Stomach (tissue), 9 donors: ENCODE measurements around the gene IGFBP3. TPM values are rescaled to one million over a fixed set of nuclear protein-coding genes. Genes with fewer than 3 reads are reported as not detected.

ENCODE experiments used
- DNase-seq, 2 donors: peaks; one replicate each; pipeline versions ENCODE4 v3.0.0 to v3.0.0-alpha.2; 2013 to 2019
- H3K27ac ChIP-seq, 5 donors: fragments of 200-600 bp in 4 of 5; sonication (generic) in 4 of 5; one replicate each; pipeline ENCODE4 v1.5.1; 2013 to 2019; ENCODE audit warnings: mild to moderate bottlenecking in 1 of 5, moderate library complexity in 1 of 5
- H3K27me3 ChIP-seq, 3 donors: fragments of 200-600 bp; sonication (generic); one replicate each; pipeline ENCODE4 v1.5.1; 2017 to 2019; ENCODE audit warnings: mixed run types in 1 of 3
- H3K36me3 ChIP-seq, 4 donors: fragments of 200-600 bp; sonication (generic); 1 replicate in 3 of 4; 2 replicates in 1 of 4; pipeline ENCODE4 v1.5.1; 2016 to 2019
- H3K4me1 ChIP-seq, 4 donors: fragments of 200-600 bp; sonication (generic); one replicate each; pipeline ENCODE4 v1.5.1; 2016 to 2019
- H3K4me3 ChIP-seq, 4 donors: fragments of 200-600 bp; sonication (generic) in 3 of 4; one replicate each; pipeline ENCODE4 v1.5.1; 2016 to 2019; ENCODE audit warnings: mild to moderate bottlenecking in 1 of 4
- H3K9me3 ChIP-seq, 4 donors: fragments of 200-600 bp; sonication (generic); one replicate each; pipeline ENCODE4 v1.5.1; 2016 to 2019
- EP300 ChIP-seq: sonication (generic); formaldehyde crosslinking; IDR thresholded peaks from one replicate; pipeline ENCODE4 v1.6.1; 2017; ENCODE audit warnings: antibody characterized with exemption
- POLR2A ChIP-seq, 4 donors: fragments of 450-650 bp; IDR thresholded peaks; one replicate each; pipeline ENCODE4 v1.6.1; 2016; ENCODE audit warnings: antibody characterized with exemption in 4 of 4, control low read depth in 2 of 4, mild to moderate bottlenecking in 1 of 4, moderate library complexity in 1 of 4
- POLR2AphosphoS5 ChIP-seq, 3 donors: sonication (generic); formaldehyde crosslinking; IDR thresholded peaks; one replicate each; pipeline ENCODE4 v1.6.1; 2016; ENCODE audit warnings: antibody characterized with exemption in 3 of 3
- WGBS, 5 donors: extraction: QIAGEN DNeasy Blood & Tissue Kit in 3 of 5; methylation state at CpG; one replicate each; pipeline versions ENCODE4 v1.1.5 to v1.1.7; 2013 to 2018; 5-methylcytosine and 5-hydroxymethylcytosine counted together
- intact Hi-C: fragments of 100-400 bp; cut with DNase I; formaldehyde crosslinking; loops from one replicate; pipeline ENCODE4 v1.15.1; 2023; ENCODE audit warnings: low total_unique reads
- polyA plus RNA-seq, 3 donors: library from polyadenylated mRNA; stranded (reverse); fragments of 200-250 nt; gene quantifications; one replicate each; pipeline ENCODE4 v1.2.3, GENCODE V29; 2013
- total RNA-seq, 5 donors: library from RNA; depleted of rRNA; stranded (reverse); fragments of >200 nt; gene quantifications; one replicate each; pipeline versions ENCODE4 v1.1.0 to v1.2.3, GENCODE V29; 2014 to 2016
- TF ChIP-seq, protein P1 (sequence below), 7 experiments: fragments of 450-650 bp in 4 of 7; fragments of 200-600 bp in 3 of 7; sonication (generic) in 3 of 7; IDR thresholded peaks; one replicate each; pipeline ENCODE4 v1.5.1; 2016 to 2019; ENCODE audit warnings: antibody characterized with exemption in 7 of 7, control low read depth in 2 of 7, mild to moderate bottlenecking in 1 of 7
- donor health status: healthy with polysubstance abuse.
- donor health status: Bipolar disorder and iron deficiency.
- donor health status: healthy.

Gene IGFBP3
- total and polyA plus RNA-seq, 8 donors, result 12.1 to 218 (median 53.9) TPM

DNA sequence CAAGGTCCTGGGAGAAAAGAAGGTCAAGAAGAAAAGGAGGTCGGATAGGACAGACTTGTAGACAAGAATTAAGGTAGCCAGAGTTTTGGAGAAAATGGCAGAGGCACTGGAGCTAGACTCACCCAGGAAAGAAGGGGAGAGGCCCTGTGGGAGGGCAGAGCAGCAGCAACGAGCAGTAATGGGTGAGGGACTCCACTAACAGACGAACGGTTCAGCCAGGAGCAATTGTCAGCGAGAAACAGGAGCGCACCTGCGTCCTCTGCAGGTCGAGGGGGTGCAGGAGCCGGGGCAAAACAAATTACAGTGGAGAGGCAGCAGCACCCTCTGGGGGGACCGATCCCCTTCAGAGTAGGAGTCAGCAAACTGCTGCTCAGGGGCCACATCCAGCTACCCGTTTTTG lies 18.5 kb upstream of the IGFBP3 start:
- Histone ChIP-seq H3K27ac (no peak overlapping the region), H3K4me3 (no peak overlapping the region), H3K36me3 (no peaks in the 10 kb centered on the region), H3K4me1 (no peaks in the 10 kb centered on the region), H3K27me3 (no peaks in the 10 kb centered on the region), H3K9me3 (no peaks in the 10 kb centered on the region)
- 86 to 92% (median 89%) methylated on average over 11 of the region's 11 CpGs for WGBS, 5 donors
- intact Hi-C loops, result no loop called here
- no peak for DNase-seq
- TF ChIP-seq POLR2AphosphoS5 (IDR thresholded peaks at IDR 0.05), result no peak
- no peak for TF ChIP-seq EP300

DNA sequence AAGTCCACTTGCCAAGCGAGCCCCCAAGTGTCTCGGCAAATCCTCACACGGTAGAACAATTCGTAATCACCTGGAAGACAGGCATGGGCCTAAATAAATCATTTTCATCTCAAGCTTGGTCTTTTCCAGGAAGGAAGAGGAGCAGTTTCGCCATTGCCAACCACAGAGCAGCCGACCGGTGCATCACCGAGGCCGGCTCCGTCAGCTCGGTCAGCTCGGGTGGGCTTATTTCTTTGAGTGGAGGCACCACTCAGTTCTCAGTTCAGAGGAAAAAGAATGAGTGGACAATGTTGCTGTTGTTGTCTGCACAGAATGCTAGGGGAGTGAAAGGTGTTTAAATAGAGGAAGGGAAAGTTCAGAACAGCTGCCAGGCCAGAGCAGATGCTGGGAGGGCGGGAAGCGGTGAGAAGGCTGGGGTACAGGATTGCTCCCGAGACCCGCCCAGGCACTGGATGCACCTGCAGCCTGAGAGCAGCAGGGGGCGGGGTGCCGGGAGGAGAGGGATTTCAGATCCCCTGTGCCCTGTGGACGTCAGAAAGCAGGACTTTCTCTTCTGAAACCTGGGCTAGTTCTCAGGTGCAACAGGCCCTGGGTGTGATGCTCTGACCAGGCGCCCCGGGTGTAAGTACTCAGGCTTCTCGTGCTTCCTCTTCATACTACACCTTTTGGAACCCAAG lies 17.7 kb upstream of the IGFBP3 start:
- DNase-seq, result no peak
- Histone ChIP-seq H3K4me3 (no peak overlapping the region), H3K4me1 (no peaks in the 10 kb centered on the region), H3K36me3 (no peaks in the 10 kb centered on the region), H3K27me3 (no peaks in the 10 kb centered on the region), H3K9me3 (no peaks in the 10 kb centered on the region), H3K27ac (no peak overlapping the region)
- TF ChIP-seq POLR2AphosphoS5 (IDR thresholded peaks at IDR 0.05), result no peak
- TF ChIP-seq, protein P1, sequence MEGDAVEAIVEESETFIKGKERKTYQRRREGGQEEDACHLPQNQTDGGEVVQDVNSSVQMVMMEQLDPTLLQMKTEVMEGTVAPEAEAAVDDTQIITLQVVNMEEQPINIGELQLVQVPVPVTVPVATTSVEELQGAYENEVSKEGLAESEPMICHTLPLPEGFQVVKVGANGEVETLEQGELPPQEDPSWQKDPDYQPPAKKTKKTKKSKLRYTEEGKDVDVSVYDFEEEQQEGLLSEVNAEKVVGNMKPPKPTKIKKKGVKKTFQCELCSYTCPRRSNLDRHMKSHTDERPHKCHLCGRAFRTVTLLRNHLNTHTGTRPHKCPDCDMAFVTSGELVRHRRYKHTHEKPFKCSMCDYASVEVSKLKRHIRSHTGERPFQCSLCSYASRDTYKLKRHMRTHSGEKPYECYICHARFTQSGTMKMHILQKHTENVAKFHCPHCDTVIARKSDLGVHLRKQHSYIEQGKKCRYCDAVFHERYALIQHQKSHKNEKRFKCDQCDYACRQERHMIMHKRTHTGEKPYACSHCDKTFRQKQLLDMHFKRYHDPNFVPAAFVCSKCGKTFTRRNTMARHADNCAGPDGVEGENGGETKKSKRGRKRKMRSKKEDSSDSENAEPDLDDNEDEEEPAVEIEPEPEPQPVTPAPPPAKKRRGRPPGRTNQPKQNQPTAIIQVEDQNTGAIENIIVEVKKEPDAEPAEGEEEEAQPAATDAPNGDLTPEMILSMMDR (IDR thresholded peaks at IDR 0.05), result peak in 1 of 7 experiments; percentile 9
- 77 to 83% (median 81%) methylated on average over 22 of the region's 22 CpGs for WGBS, 5 donors
- intact Hi-C loops, result no loop called here

DNA sequence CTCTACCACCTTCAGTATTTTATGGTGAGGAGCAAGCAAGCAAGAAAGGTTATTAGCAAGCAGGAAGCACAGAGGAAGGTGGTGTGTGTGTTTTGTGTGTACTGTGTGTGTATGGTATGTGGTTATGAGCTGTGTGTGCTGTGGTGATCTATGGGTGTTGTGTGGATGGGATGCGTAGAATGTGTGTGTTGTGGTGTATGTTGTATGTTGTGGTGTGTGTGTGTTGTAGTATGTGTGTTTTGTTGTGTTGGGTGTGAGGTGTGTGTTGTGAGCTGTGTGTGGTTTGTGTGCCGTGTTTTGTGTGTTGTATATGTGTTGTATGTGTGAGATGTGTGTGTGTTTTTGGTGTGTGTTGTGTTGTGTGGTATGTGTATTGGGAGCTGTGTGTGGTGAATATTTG lies 16.8 kb upstream of the IGFBP3 start:
- Histone ChIP-seq H3K27ac (no peak overlapping the region), H3K4me1 (no peaks in the 10 kb centered on the region), H3K36me3 (no peaks in the 10 kb centered on the region), H3K9me3 (no peaks in the 10 kb centered on the region), H3K27me3 (no peaks in the 10 kb centered on the region), H3K4me3 (no peak overlapping the region)
- no peak for DNase-seq
- intact Hi-C loops, result no loop called here
- WGBS, 5 donors, result 80 to 97% (median 89%) methylated on average over 2 of the region's 2 CpGs
- no peak for TF ChIP-seq POLR2AphosphoS5 (IDR thresholded peaks at IDR 0.05)
- TF ChIP-seq POLR2A (IDR thresholded peaks at IDR 0.05), result no peak
- TF ChIP-seq, protein P1 (IDR thresholded peaks at IDR 0.05), result no peak
- TF ChIP-seq EP300, result no peak

DNA sequence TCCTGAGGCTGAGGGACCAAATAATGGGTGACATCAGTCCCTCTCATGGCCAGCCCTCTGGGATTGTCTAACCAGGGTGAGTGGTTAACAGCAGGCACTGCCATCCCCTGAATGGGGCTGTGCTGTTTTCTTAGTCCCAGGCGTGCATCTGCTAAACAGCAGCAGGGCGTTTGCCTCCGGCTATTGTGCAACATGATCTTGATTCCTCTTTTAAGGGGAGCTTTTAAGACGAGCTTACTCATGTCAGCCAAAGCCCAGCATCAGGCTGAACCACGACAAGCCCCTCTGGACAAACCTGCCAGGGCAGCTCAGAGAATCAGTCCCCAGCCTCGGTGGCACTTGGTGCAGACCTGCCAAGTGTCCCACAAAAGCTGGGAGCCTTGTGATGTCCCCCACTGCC lies 16.2 kb upstream of the IGFBP3 start:
- WGBS, 5 donors, result 58 to 73% (median 61%) methylated on average over 6 of the region's 6 CpGs
- no peak overlapping the region for H3K4me3 ChIP-seq
- no peaks in the 10 kb centered on the region for H3K36me3 ChIP-seq
- no peaks in the 10 kb centered on the region for H3K4me1 ChIP-seq
- no peaks in the 10 kb centered on the region for H3K27me3 ChIP-seq
- no peak overlapping the region for H3K27ac ChIP-seq
- TF ChIP-seq EP300 (no peak), POLR2AphosphoS5 (IDR thresholded peaks at IDR 0.05) (no peak)
- H3K9me3 ChIP-seq, result no peaks in the 10 kb centered on the region
- no peak for DNase-seq
- intact Hi-C loops, result no loop called here

DNA sequence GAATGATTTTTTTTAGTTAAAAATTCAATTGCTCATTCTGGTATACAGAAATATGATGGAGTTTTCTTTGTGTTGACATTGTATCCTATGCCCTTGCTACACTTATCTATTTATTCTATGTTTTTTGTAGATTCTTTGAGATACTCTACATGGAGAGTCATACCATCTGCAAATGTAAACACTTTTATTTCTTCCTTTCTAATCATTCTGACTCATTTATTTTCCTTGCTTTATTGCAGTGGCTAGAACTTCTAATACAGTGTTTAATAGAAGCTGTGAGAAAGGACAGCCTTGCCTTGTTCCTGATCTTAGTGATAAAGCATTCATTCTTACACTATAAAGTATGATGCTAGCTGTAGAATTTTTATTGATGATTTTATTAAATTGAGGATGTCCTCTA lies 9.9 kb upstream of the IGFBP3 start:
- DNase-seq, result no peak
- intact Hi-C loops, result no loop called here
- H3K4me1 ChIP-seq, result no peaks in the 10 kb centered on the region
- TF ChIP-seq POLR2AphosphoS5 (IDR thresholded peaks at IDR 0.05) (no peak), POLR2A (IDR thresholded peaks at IDR 0.05) (no peak)
- TF ChIP-seq, protein P1 (IDR thresholded peaks at IDR 0.05), result no peak
- H3K27me3 ChIP-seq, result no peaks in the 10 kb centered on the region
- H3K36me3 ChIP-seq, result no peaks in the 10 kb centered on the region
- H3K9me3 ChIP-seq, result no peaks in the 10 kb centered on the region
- H3K4me3 ChIP-seq, result no peak overlapping the region
- H3K27ac ChIP-seq, result no peak overlapping the region
